Measurements from ENCODE around the gene DSTYK. TPM values are rescaled to one million over a fixed set of nuclear protein-coding genes. Genes with fewer than 3 reads are reported as not detected.

Gene DSTYK
- total RNA-seq, 1 experiment from 2014 or later = 11.3 TPM

DNA sequence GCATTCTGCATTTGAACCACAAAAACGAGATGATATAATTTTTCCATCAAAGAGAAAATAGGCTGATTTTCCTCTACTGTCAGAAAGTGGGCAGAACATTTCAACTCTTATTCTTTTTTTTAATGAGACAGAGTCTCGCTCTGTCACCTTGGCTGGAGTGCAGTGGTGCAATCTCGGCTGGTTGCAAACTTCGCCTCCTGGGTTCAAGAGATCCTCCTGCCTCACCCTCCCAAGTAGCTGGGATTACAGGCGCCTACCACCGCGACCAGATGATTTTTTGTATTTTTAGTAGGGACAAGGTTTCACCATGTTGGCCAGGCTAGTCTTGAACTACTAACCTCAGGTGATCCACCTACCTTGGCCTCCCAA is 11.6 kb downstream of the DSTYK start:
- no peaks in the 10 kb centered on the region for H3K4me1 ChIP-seq (ENCODE audit: control insufficient read depth, insufficient read depth, low read length)
- no peak for ATAC-seq
- CTCF ChIA-PET = no interaction called here

DNA sequence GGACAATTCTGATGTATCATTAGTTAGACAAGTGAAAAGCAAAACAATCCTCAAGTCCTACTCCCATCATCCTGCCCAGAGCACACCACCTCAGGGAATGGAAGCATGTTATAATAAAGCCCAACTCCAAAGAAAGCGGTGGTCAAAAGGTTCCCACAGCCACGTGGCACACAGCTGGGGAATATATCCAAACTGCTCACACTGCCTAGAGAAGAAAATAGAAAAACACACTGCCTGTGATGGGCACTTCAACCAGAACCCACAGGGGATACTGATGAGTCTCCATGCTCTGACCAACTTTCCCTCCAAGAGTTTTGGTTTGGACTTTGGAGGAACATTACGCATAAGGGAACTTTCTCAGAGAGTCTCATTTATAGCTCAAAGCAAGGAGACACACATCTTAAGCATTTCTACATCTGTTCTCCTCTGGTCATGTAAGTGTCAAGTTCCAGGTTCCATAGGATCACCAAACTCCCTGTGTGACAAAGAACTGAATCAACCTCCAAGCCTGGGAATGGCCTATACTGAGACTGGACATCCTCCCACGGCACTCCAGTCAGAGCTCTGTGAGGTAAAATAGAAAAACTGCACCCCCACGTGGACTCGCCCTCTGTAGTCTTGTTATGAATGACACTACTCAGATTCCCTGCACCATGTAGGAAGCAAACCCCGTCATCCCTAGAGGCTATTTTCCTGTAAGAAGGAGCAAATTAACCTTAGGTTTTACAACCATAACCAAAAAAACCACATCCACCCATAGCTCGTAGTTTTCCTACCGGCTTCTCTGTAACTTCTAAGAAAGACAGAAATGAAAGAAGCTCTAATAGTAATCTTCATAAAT is 12.2 kb downstream of the DSTYK start:
- TF ChIP-seq CTCF (IDR thresholded peaks at IDR 0.05) = no peak
- TF ChIP-seq SIN3A (IDR thresholded peaks at IDR 0.05; ENCODE audit: borderline replicate concordance, insufficient read depth, low read depth, low read length) = no peak
- no peak for TF ChIP-seq POLR2AphosphoS5 (IDR thresholded peaks at IDR 0.05; ENCODE audit: low read depth, low read length)
- TF ChIP-seq TCF7L2 (IDR thresholded peaks at IDR 0.05; ENCODE audit: low read depth, low read length) = no peak
- H3K4me3 ChIP-seq (ENCODE audit: low read depth in 2 of 2, low read length in 2 of 2) = no peak overlapping the region
- ChIA-PET CTCF (interaction anchor here (0.6 kb wide), 1 partner anchor 48 kb away, joined by 5 read pairs; no protein-coding TSS in a partner anchor), POLR2A (no interaction called here)
- H3K27me3 ChIP-seq (ENCODE audit: control insufficient read depth, insufficient read depth, low read length) = no peaks in the 10 kb centered on the region
- ATAC-seq (no peak), DNase-seq (ENCODE audit: low read depth, low spot score) (no peak)
- no peaks in the 10 kb centered on the region for H3K36me3 ChIP-seq (ENCODE audit: control insufficient read depth, insufficient read depth, low read length)
- intact Hi-C loops (cut with micrococcal nuclease; ENCODE audit: unreplicated experiment) = no loop called here
- H3K9me3 ChIP-seq (ENCODE audit: control insufficient read depth, insufficient read depth, low read depth, low read length) = no peaks in the 10 kb centered on the region
- H3K27ac ChIP-seq (ENCODE audit: low read length) = no peak overlapping the region
- in situ Hi-C loops (cut with HindIII; ENCODE audit: low pct_unique_long_range_greater_than_20kb, low sequenced_read_pairs) = no loop called here
- no peaks in the 10 kb centered on the region for H3K4me1 ChIP-seq (ENCODE audit: control insufficient read depth, insufficient read depth, low read length)
- no TSS peak for BruUV-seq (replicated peaks)

More for the DNA sequence above, 11.6 kb downstream of the DSTYK start:
- DNase-seq (ENCODE audit: low read depth, low spot score) = no peak
- TF ChIP-seq CTCF (IDR thresholded peaks at IDR 0.05) (no peak), TCF7L2 (IDR thresholded peaks at IDR 0.05; ENCODE audit: low read depth, low read length) (no peak), POLR2AphosphoS5 (IDR thresholded peaks at IDR 0.05; ENCODE audit: low read depth, low read length) (no peak), REST (IDR thresholded peaks at IDR 0.05; ENCODE audit: insufficient read depth in 1 of 2, low read depth in 2 of 2, low read length in 1 of 2) (no peak), SIN3A (IDR thresholded peaks at IDR 0.05; ENCODE audit: borderline replicate concordance, insufficient read depth, low read depth, low read length) (no peak)
- Histone ChIP-seq H3K27ac (ENCODE audit: low read length) (no peak overlapping the region), H3K27me3 (ENCODE audit: control insufficient read depth, insufficient read depth, low read length) (no peaks in the 10 kb centered on the region), H3K4me3 (ENCODE audit: low read depth in 2 of 2, low read length in 2 of 2) (no peak overlapping the region), H3K9me3 (ENCODE audit: control insufficient read depth, insufficient read depth, low read depth, low read length) (no peaks in the 10 kb centered on the region), H3K36me3 (ENCODE audit: control insufficient read depth, insufficient read depth, low read length) (no peaks in the 10 kb centered on the region)
- in situ Hi-C loops (cut with HindIII; ENCODE audit: low pct_unique_long_range_greater_than_20kb, low sequenced_read_pairs) (no loop called here), intact Hi-C loops (cut with micrococcal nuclease; ENCODE audit: unreplicated experiment) (no loop called here)
- POLR2A ChIA-PET = no interaction called here
- no TSS peak for BruUV-seq (replicated peaks)
